ENCODE data around the gene CBR1.

GRCh38 chr21:36027347-36027746 is 42.5 kb upstream of the CBR1 start:
- no peak for TF ChIP-seq CTCF (conservative IDR thresholded peaks at IDR 0.05; ENCODE audit: low read length)
- no peak for TF ChIP-seq EZH2phosphoT487 (IDR thresholded peaks at IDR 0.05; ENCODE audit: borderline replicate concordance, low read depth, low read length)

Measured in OCI-LY7 (cell line).